Fibroblast of lung (primary cell): ENCODE measurements around the gene GABARAPL2. TPM values are rescaled to one million over a fixed set of nuclear protein-coding genes. Genes with fewer than 3 reads are reported as not detected.
"Not testable (repeated sequence)": the region's sequence is repeated elsewhere in the genome, so short reads cannot be mapped to it uniquely, and the experiment has no call there.

ENCODE experiments used
- DNase-seq, 2 donors: peaks; one replicate each; pipeline versions ENCODE4 v3.0.0 to v3.0.0-alpha.2; 2010; ENCODE audit warnings: low read depth in 2 of 2
- H2AFZ ChIP-seq: 2 replicates; pipeline ENCODE4 v1.5.1; 2012; ENCODE audit warnings: low read length, control low read depth, inconsistent platforms
- H3K27ac ChIP-seq: 2 replicates; pipeline ENCODE4 v1.5.1; 2011; ENCODE audit warnings: low read length, control low read depth; ENCODE audit not compliant: insufficient read depth
- H3K27me3 ChIP-seq: 2 replicates; pipeline ENCODE4 v1.5.1; 2011; ENCODE audit warnings: mild to moderate bottlenecking, low read length; ENCODE audit not compliant: control insufficient read depth, insufficient read depth
- H3K36me3 ChIP-seq: 2 replicates; pipeline ENCODE4 v1.5.1; 2011; ENCODE audit warnings: low read length; ENCODE audit not compliant: control insufficient read depth, insufficient read depth
- H3K4me1 ChIP-seq: 2 replicates; pipeline ENCODE4 v1.5.1; 2011; ENCODE audit warnings: low read length; ENCODE audit not compliant: control insufficient read depth, insufficient read depth; ENCODE audit errors: extremely low read depth
- H3K4me2 ChIP-seq: 2 replicates; pipeline ENCODE4 v1.5.1; 2011; ENCODE audit warnings: low read length, control low read depth; ENCODE audit not compliant: insufficient read depth; ENCODE audit errors: extremely low read depth
- H3K4me3 ChIP-seq, 4 experiments: fragments of 200-600 bp in 1 of 4; sonication (generic) in 1 of 4; replicated peaks in 1 of 4; 2 replicates each; pipeline ENCODE4 v1.5.1; 2011 to 2016; ENCODE audit warnings: low read length in 4 of 4, low read depth in 3 of 4, mild to moderate bottlenecking in 3 of 4, control low read depth in 2 of 4, inconsistent platforms in 1 of 4, mixed read lengths in 1 of 4; ENCODE audit not compliant: insufficient read depth in 1 of 4; ENCODE audit errors: control extremely low read depth in 1 of 4
- H3K79me2 ChIP-seq: 2 replicates; pipeline ENCODE4 v1.5.1; 2012; ENCODE audit warnings: mild to moderate bottlenecking, low read length, inconsistent platforms; ENCODE audit not compliant: control insufficient read depth, insufficient read depth
- H3K9ac ChIP-seq: 2 replicates; pipeline ENCODE4 v1.5.1; 2011; ENCODE audit warnings: mild to moderate bottlenecking, low read length, control low read depth; ENCODE audit not compliant: insufficient read depth
- H3K9me3 ChIP-seq: 2 replicates; pipeline ENCODE4 v1.5.1; 2012; ENCODE audit warnings: low read depth, low read length; ENCODE audit not compliant: control insufficient read depth, insufficient read depth
- H4K20me1 ChIP-seq: 2 replicates; pipeline ENCODE4 v1.5.1; 2011; ENCODE audit warnings: low read length; ENCODE audit not compliant: control insufficient read depth, insufficient read depth; ENCODE audit errors: extremely low read depth
- EZH2 ChIP-seq: IDR thresholded peaks from 2 replicates; pipeline ENCODE4 v1.5.1; 2012; ENCODE audit warnings: low read length, control low read depth, mild to moderate bottlenecking; ENCODE audit errors: missing control alignments
- polyA plus RNA-seq, 2 donors: library from polyadenylated mRNA; depleted of rRNA in 1 of 2; stranded (reverse) in 1 of 2; unstranded in 1 of 2; fragments of >200 nt; gene quantifications; 2 replicates each; pipeline ENCODE4 v1.2.1, GENCODE V29; 2011 to 2012; ENCODE audit warnings: missing spikeins in 1 of 2
- total RNA-seq: library from RNA; depleted of rRNA; stranded (reverse); fragments of >200 nt; gene quantifications from 2 replicates; pipeline ENCODE4 v1.2.1, GENCODE V29; 2014
- TF ChIP-seq, protein P1 (sequence below), 2 donors: IDR thresholded peaks in 1 of 2; conservative IDR thresholded peaks in 1 of 2; 1 replicate in 1 of 2; 2 replicates in 1 of 2; pipeline ENCODE4 v1.5.1; 2011 to 2012; ENCODE audit warnings: low read length in 2 of 2, control low read depth in 1 of 2, inconsistent platforms in 1 of 2, low read depth in 1 of 2, mild to moderate bottlenecking in 1 of 2

GABARAPL2 gene
- total and polyA plus RNA-seq, 2 donors (not counting 1 experiment from before 2014, with no cell fraction given): 37.3 to 159 TPM

DNA sequence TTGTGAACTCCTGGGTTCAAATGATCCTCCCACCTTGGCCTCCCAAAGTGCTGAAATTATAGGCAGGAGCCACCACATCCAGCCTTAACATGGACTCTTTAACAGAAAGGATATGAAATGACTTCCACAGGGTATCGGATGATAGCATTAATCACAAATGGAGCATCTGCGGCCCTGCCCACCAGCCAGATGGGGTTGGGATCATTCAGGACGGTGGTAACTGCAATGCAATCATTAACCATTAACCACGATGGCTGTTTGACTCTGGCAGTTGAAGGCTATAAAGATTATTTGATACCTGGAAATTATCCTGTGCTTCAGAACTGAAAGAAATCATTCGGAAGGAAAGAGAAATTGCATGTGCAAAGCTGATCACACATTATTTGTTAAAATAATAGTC is 24.9 kb upstream of the GABARAPL2 start:
- H3K9me3 ChIP-seq: no peaks in the 10 kb centered on the region
- no peak for DNase-seq
- no peak overlapping the region for H3K27ac ChIP-seq
- H3K9ac ChIP-seq: no peak overlapping the region
- TF ChIP-seq, protein P1, sequence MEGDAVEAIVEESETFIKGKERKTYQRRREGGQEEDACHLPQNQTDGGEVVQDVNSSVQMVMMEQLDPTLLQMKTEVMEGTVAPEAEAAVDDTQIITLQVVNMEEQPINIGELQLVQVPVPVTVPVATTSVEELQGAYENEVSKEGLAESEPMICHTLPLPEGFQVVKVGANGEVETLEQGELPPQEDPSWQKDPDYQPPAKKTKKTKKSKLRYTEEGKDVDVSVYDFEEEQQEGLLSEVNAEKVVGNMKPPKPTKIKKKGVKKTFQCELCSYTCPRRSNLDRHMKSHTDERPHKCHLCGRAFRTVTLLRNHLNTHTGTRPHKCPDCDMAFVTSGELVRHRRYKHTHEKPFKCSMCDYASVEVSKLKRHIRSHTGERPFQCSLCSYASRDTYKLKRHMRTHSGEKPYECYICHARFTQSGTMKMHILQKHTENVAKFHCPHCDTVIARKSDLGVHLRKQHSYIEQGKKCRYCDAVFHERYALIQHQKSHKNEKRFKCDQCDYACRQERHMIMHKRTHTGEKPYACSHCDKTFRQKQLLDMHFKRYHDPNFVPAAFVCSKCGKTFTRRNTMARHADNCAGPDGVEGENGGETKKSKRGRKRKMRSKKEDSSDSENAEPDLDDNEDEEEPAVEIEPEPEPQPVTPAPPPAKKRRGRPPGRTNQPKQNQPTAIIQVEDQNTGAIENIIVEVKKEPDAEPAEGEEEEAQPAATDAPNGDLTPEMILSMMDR (conservative IDR thresholded peaks at IDR 0.05 in 1 of 2, IDR thresholded peaks at IDR 0.05 in 1 of 2; ENCODE audit: low read depth in 1 of 2, low read length in 2 of 2): no peak
- TF ChIP-seq EZH2: no peak
- H3K27me3 ChIP-seq: no peaks in the 10 kb centered on the region
- H3K36me3 ChIP-seq: no peaks in the 10 kb centered on the region
- H3K4me1 ChIP-seq: no peaks in the 10 kb centered on the region
- no peaks in the 10 kb centered on the region for H3K79me2 ChIP-seq
- H3K4me3 ChIP-seq: no peak overlapping the region
- no peak overlapping the region for H3K4me2 ChIP-seq
- H2AFZ ChIP-seq: no peak overlapping the region
- no peaks in the 10 kb centered on the region for H4K20me1 ChIP-seq

DNA sequence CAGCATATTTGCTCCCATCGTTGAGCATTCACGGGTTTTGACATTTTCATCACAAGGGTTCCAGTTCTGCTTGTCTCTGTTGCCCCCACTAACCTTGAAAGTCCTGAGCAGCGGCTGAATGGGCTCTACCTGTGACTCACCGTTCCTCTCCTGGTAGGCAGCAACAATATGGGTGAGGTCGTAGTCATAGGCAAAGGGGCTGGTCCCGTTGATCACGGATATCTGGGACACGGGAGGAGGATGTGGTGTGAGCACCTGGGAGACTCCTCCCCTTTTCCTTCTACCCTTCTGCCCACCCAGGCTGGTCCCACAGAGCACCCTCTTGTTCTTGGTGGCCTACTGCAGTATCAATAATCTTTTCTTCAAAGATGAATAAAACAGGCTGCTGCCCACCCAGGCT is 23.7 kb upstream of the GABARAPL2 start:
- not testable (repeated sequence) for H3K27me3 ChIP-seq, H3K4me1 ChIP-seq, H3K4me3 ChIP-seq, H3K9ac ChIP-seq, H3K79me2 ChIP-seq, H3K9me3 ChIP-seq, H3K4me2 ChIP-seq, H4K20me1 ChIP-seq, H3K27ac ChIP-seq, H2AFZ ChIP-seq, DNase-seq, H3K36me3 ChIP-seq

DNA sequence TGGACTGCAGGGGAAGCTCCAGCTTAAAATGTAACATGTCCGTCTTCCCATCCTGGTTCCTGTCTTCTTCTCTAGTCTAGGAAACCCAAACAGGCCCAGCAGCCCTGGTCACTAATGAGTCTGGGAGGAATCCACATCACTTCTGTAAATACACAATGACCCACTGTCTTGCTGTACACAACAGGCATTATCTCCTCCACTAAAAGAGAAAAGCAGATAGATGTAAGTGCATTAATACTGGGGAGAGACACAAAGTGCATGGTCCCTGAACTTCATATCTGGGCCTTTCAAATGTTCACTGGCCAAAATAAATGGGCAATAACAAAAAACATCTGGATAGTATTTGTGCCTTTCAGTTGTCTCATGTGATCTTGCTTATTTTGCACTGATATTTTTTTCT is 20.3 kb upstream of the GABARAPL2 start:
- not testable (repeated sequence) for H4K20me1 ChIP-seq, H3K27ac ChIP-seq, H3K27me3 ChIP-seq, H3K4me2 ChIP-seq, H3K36me3 ChIP-seq, H3K9ac ChIP-seq, H3K9me3 ChIP-seq, DNase-seq, H3K4me3 ChIP-seq, H3K4me1 ChIP-seq, H3K79me2 ChIP-seq, H2AFZ ChIP-seq

DNA sequence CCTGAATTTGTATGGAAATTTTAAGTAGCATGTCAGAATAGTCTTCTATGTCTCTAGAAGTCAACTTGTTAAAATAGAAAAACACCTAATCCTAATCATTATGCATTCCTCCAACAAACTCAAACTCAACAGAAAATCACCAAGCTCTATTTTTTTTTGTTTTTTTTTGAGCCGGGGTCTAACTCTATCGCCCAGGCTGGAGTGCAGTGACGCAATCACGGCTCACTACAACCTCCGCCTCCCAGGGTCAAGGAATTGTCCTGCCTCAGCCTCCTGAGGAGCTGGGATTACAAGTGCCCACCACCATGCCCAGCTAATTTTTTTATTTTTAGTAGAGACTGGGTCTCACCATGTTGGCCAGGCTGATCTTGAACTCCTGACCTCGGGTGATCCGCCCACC is 19.9 kb upstream of the GABARAPL2 start:
- no peaks in the 10 kb centered on the region for H3K9me3 ChIP-seq
- H3K4me1 ChIP-seq: no peaks in the 10 kb centered on the region

DNA sequence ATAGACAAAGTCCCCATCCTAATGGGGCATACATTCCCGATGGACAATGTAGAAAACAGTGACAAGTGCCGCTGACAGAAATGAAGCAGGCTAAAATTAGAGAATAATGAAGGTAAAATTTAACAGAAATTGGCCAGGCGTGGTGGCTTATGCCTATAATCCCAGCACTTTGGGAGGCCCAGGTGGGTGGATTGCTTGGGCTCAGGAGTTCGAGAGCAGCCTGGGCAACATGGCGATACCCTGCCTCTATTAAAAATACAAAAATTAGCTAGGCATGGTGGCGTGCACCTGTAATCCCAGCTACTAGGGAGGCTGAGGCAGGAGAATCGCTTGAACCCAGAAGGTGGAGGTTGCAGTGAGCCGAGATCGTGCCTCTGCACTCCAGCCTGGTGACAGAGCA is 17.7 kb upstream of the GABARAPL2 start:
- not testable (repeated sequence) for H2AFZ ChIP-seq, H3K9ac ChIP-seq, H3K36me3 ChIP-seq, H3K9me3 ChIP-seq, H3K4me1 ChIP-seq, H3K27ac ChIP-seq, H4K20me1 ChIP-seq, H3K79me2 ChIP-seq, H3K27me3 ChIP-seq, DNase-seq, H3K4me2 ChIP-seq, H3K4me3 ChIP-seq

More for the DNA sequence above, 19.9 kb upstream of the GABARAPL2 start:
- Histone ChIP-seq H3K4me3 (no peak overlapping the region), H3K27ac (no peak overlapping the region), H4K20me1 (no peaks in the 10 kb centered on the region), H3K79me2 (no peaks in the 10 kb centered on the region), H3K4me2 (no peak overlapping the region), H3K36me3 (no peaks in the 10 kb centered on the region), H3K27me3 (no peaks in the 10 kb centered on the region), H3K9ac (no peak overlapping the region), H2AFZ (no peak overlapping the region)
- TF ChIP-seq, protein P1 (conservative IDR thresholded peaks at IDR 0.05 in 1 of 2, IDR thresholded peaks at IDR 0.05 in 1 of 2; ENCODE audit: low read depth in 1 of 2, low read length in 2 of 2): no peak
- TF ChIP-seq EZH2: no peak
- DNase-seq: no peak
